Kasumi-1 (cell line): ENCODE data around the gene LRRC2.
"Not testable (repeated sequence)": the region's sequence is repeated elsewhere in the genome, so short reads cannot be mapped to it uniquely, and the experiment has no call there.

Experiments used
- DNase-seq, 2 experiments: peaks; one replicate each; lab custom pipeline; 2025; lab: John Stamatoyannopoulos, UW

LRRC2 gene

DNA sequence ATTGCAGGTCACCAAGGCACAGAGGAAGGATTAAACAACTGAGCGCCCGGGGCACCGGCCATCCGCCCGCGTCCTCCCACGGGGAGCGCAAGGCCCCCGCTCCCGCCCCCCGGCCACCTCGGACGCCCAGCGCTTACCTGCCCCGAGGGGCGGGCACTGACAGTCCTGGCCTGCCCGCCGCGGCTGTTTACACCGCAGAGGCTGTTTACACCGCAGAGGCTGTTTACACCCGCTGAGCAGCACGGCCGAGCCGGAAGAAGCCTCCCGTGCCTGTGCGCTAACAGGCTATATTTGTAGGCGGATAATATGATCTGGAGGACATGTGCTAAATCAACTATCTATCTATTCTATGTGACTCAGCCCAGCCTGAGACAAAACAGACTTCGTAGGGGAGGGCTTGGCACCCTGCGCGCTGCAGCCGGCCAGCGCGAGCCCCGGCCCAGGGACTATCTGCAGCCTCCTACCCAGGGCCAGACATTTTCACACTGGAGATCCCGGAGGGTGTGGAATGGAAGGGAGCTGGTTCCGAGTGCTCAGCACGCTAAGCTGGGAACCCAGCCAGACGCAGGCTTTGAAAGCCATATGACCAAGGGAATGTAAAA, at the start of gene LRRC2:
LRRC2 (minus strand) TSS at position 263 of the 602 bp plus-strand sequence. CDS start 14,711 bp downstream, outside the sequence.
- DNase-seq: no peak

DNA sequence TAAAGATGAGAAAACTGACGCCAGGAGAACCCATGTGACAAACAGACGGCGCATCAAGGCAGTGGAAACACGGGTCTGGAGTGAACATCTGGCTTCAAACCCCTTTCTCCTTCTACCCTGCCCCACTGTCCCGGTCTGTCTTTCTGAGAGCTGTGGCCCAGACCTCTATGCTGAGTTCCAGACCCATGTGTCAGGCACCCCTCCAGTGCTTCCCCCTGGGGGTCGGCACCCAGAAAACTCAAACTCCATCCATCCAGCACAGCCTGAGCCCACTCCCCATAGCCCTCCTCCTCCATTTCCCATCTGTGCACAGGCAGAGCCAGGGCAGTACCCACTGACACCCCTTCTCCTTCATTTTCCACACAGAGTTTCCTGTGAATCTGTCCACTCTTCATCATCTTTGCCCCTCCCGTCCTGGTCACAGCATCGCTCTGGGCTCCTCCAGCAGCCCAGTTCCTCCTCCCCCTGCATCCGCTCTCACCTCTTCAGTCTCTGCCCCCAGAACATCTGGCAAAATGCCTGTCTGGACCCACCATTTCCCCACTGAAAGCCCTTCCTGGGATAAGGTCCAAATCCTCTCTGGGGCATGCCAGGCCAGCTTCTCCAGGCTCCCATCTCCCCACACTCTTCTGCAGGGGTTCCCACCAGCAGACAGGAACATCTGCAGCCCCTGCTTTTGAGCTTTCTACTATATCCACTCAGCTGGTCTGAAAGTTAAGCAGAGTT, 49.1 kb upstream of the LRRC2 start:
- no peak for DNase-seq

DNA sequence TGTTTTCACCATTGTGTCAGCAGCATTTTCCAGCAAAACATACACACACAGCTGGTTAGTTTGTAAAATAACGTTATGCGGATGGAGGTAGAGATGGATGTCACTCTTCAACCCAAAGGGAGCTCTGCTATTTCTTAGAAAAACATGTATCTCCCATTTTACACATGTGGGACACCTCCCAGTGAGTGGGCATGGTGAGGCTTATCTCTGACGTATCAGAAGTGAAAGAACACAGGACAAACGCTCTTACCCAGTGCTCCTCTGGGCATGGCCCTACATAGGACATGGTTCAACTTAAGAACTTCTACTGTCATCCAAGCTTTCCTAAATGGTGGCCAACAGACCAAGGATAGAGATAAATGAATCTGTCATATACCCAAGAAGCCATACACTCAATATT, 48.3 kb upstream of the LRRC2 start:
- DNase-seq: no peak

DNA sequence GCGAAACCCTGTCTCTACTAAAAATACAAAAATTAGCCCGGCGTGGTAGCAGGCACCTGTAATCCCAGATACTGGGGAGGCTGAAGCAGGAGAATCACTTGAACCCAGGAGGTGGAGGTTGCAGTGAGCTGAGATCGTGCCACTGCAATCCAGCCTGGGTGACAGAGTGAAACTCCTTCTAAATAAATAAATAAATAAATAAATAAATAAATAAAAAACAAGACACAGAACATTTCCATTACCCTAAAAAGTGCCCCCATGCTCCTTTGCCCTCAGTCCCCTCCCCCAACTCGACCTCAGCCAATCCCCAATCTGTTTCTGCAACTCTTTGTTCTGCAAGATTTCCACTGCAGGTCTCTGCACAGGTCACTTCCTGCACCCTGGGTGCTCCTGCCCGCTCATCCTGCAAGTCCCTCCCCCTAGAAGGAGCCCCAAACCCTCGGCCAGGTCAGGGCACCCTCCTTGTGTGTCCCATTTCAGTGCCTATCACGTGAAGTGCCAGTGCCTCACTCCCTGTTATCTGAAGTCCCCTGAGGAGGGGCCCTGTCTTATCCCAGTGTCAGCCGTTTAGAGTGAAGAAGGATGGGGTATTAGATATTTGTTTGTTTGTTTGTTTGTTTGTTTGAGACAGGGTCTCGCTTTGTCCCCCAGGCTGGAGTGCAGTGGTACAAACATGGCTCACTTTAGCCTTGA, 47.4 kb upstream of the LRRC2 start:
- no peak for DNase-seq

- DNase-seq: no peak
These were observed 46.2 kb upstream of the LRRC2 start, which contains the start of gene FAM240A for GRCh38 chr3:46612324-46612723. Gene FAM240A, plus strand, starts transcription at chr3:46612525. Its CDS starts 159 bp downstream, at chr3:46612684.

GRCh38 chr3:46609944-46610722, 44.0 kb upstream of the LRRC2 start:
- no peak for DNase-seq

DNA sequence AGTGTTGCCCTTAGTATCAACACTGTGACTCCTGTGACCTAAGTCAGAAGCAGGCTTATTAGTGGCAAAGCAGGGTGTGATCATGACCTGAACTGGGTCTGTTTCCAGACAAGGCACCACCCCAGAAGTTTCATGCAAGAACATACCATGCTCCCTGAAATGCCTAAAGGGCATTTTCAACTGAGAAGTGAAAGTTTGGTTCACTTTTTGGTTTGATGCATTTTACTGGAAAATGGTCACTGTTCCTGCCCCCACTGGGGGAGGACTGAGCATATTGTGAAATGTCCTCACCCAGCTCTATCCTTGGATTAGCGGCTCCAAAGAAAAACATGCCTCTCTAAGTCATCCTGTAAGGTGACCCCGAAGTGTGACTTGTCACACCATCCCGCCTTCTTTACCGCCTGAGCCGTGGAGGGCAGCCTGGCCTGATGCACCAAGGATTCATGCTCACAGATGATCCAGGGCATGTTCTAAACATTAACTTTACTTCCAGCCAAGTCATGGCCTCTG, 43.2 kb upstream of the LRRC2 start:
- DNase-seq: no peak

GRCh38 chr3:46607603-46608028, 41.5 kb upstream of the LRRC2 start:
- peak in 1 of 2 experiments; percentile 17 for DNase-seq

- DNase-seq: no peak
These were observed 38.0 kb upstream of the LRRC2 start for GRCh38 chr3:46604127-46604526.

DNA sequence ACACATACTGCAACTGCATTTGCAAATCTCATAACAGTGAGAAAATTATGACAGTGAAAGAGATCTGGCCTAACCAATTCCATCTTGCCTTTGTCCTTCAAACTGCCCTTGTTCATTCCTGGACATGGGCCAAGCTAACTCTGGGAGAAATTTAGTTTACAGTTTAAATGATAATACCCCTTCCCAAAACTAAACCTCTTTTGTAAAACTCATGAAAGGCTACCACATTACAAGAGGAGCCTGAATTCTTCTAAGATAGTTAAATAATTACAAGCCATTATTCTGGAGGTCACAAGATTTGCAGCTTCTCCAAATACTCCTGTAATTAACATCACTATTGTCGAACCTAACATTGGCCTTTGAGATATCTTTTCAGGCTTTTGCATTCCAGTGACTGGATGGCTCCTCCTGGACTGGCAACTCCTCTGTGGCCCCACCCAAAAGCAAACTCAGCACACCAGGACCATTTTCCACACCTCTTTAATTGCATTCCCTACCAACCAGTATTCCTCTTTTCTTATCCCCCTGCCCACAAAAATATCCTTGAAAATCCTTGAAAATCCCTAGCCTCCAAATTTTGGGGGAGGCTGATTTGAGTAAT, 37.4 kb upstream of the LRRC2 start:
- DNase-seq: no peak

- no peak for DNase-seq
These were observed 33.5 kb upstream of the LRRC2 start for GRCh38 chr3:46599590-46599989.

GRCh38 chr3:46595819-46596314, 29.8 kb upstream of the LRRC2 start:
- no peak for DNase-seq

GRCh38 chr3:46594723-46595122, 28.6 kb upstream of the LRRC2 start:
- DNase-seq: no peak

DNA sequence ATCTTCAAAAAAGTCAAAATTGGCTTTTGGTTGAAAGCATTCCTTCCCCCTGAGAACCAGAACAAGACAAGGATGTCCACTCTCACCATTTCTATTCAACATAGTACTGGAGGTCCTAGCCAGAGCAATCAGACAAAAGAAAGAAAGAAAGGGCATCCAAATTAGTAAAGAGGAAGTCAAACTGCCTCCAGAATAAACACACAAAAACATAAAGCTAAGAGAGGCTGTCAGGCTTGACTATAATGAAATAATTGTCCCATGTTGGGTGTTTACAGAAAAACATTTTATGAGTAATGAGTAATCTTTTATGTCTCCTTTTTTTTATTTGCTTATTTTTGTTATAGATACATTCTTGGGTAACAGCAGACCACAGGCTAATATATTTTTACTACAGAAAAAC, 27.9 kb upstream of the LRRC2 start:
- no peak for DNase-seq

GRCh38 chr3:46593274-46593862, 27.3 kb upstream of the LRRC2 start:
- no peak for DNase-seq

- not testable (repeated sequence) for DNase-seq
These were observed 21.2 kb upstream of the LRRC2 start for GRCh38 chr3:46587268-46587667.

- no peak for DNase-seq
These were observed 20.7 kb upstream of the LRRC2 start for GRCh38 chr3:46586738-46587246.

DNA sequence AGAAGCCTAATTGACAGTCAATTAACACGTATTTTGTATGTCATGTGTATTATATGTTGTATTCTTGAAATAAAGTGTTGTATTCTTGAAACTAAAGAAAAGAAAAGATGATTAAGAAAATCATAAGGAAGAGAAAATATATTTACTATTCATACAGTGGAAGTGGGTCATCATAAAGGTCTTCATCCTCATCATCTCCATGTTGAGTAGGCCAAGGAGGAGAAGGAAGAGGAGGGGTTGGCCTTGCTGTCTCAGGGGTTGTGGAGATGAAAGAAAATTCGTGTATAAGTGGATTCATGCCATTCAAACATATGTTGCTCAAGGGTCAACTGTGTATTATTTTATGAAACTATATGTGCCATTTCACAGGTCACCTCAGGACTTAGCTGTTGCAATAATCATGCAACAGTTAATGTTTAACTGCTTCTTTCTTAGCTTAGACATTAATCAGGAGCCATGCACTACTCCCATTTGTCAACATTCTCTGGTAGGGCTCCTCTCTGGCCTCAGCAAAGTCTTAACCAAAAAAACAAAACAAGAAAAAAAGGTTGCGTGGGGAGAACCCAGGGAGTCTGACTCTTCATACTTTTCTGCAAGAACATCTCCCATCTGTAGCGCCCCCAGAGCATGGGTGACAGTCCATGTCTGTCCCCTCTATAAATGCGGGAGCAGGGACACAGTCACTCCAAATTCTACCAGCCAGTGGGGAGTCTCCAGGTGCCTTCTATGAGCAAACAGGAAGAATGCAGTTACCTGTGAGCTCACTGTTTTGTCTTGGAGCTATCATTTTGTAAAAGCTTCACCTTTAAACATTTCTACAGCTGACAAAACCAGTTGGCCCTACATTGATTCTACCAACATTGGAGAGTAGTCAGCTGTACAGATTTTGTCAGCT, 19.9 kb upstream of the LRRC2 start:
- DNase-seq: no peak

- no peak for DNase-seq
These were observed 18.7 kb upstream of the LRRC2 start for GRCh38 chr3:46584598-46585467.
